Adipocyte (in vitro differentiated cells): ENCODE data around the gene FAM53A.

Experiments used
- DNase-seq: peaks from one replicate; pipeline ENCODE4 v3.0.0-alpha.2; 2015; ENCODE audit warnings: low read depth
- H3K27me3 ChIP-seq: replicated peaks from 2 replicates; pipeline ENCODE4 v1.7.0; 2013; ENCODE audit warnings: mild to moderate bottlenecking, low read length, moderate library complexity; ENCODE audit not compliant: control insufficient read depth, insufficient read depth
- H3K36me3 ChIP-seq: 2 replicates; pipeline ENCODE4 v1.7.0; 2013; ENCODE audit warnings: low read length, mild to moderate bottlenecking, moderate library complexity; ENCODE audit not compliant: control insufficient read depth, insufficient read depth, severe bottlenecking
- H3K4me1 ChIP-seq: 2 replicates; pipeline ENCODE4 v1.7.0; 2013; ENCODE audit warnings: mild to moderate bottlenecking, low read length, moderate library complexity; ENCODE audit not compliant: control insufficient read depth, insufficient read depth
- H3K4me3 ChIP-seq: 2 replicates; pipeline ENCODE4 v1.7.0; 2013; ENCODE audit warnings: mild to moderate bottlenecking, low read length, moderate library complexity
- H3K9ac ChIP-seq: 2 replicates; pipeline ENCODE4 v1.7.0; 2013; ENCODE audit warnings: mild to moderate bottlenecking, low read length, moderate library complexity
- H3K9me3 ChIP-seq: 2 replicates; pipeline ENCODE4 v1.7.0; 2013; ENCODE audit warnings: mild to moderate bottlenecking, low read length, moderate library complexity; ENCODE audit not compliant: control insufficient read depth

The FAM53A gene

DNA sequence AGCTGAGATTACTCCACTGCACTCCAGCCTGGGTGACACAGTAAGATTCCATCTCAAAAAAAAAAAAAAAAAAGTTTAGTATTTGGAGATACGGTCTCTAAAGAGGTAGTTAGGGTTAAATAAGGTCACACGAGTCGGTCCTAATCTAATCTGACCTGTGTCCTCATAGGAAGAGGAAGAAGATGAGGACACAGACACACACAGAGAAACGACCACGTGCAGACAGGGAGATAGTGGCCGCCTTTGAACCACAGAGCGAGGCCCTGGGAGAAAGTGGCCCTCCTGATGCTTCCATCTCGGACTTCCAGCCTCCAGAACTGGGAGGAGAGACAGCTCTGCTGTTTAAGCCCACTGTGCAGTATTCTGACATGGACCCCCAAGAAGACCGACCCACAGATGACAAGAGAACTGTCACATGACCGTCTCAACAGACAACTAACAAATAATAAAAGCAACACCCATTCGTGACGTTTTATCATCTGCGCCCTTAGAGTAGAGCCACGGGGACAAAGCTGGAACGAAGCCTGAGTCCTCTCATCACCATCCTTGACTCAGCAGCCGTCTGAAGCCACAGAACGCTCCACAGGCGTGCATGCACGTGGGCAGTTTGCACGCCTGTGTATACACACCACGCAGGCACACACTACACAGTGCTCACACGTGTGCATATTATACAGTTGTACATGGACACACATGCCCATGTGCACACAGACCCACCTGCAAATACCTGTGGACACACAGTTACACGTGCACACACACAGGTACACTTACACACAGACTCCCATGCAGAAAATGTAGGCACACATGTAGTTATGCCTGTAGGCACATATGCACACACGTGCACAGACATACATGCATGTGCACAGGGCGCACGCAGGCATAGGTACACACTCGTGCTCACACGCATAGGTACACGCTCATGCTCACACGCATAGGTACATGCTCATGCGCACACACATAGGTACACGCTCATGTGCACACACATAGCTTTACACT, 51.7 kb downstream of the FAM53A start:
- Histone ChIP-seq H3K9me3 (peaks cover 6% of the 10 kb centered on the region), H3K36me3 (no peaks in the 10 kb centered on the region), H3K4me1 (no peaks in the 10 kb centered on the region), H3K27me3 (peaks cover 12% of the 10 kb centered on the region), H3K4me3 (no peak overlapping the region), H3K9ac (no peak overlapping the region)
- no peak for DNase-seq

DNA sequence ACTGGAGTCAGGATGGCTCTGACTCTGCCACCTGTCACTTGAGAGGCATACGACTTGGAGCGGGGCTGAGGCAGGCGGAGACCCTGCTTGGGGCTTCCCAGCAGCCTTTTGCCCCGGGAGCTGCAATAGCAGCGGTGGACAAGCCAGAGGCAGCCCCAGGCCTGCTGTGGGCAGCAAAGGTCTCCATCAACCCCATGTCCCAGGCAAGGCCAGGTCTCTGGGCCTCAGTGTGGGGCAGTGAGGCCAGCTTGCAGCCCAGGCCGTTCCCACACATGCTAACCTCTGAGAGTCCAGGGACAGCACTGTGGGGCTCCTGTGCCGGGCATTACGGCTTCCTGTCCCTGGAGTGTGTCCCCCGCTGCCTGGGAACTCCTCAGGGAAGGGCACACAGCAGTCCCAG, 53.0 kb downstream of the FAM53A start:
- H3K4me1 ChIP-seq: no peaks in the 10 kb centered on the region
- H3K36me3 ChIP-seq: no peaks in the 10 kb centered on the region
- DNase-seq: no peak
- H3K27me3 ChIP-seq: peaks cover 12% of the 10 kb centered on the region
- no peak overlapping the region for H3K9ac ChIP-seq
- no peak overlapping the region for H3K4me3 ChIP-seq
- peaks cover 6% of the 10 kb centered on the region for H3K9me3 ChIP-seq

DNA sequence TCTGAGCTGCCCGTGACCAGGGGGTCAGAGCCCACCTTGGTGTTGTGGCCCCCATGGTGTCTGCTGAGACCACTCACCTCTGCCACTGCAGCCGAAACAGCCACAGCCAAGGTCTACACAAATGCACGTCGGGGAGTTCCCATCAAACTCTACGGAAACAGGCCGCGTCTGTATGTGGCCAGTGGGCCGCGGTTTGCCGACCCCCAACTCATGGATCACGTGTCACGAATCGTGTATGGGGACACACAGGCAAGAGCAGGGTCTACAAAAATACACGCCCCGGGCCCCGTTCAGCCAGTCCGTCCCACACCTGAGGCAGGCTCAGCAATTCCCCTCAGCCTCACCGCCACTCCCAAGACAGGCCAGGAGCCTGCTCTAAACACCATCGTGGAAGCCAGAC, 53.8 kb downstream of the FAM53A start:
- no peaks in the 10 kb centered on the region for H3K36me3 ChIP-seq

GRCh38 chr4:1629699-1630083, 54.4 kb downstream of the FAM53A start:
- DNase-seq: no peak
- Histone ChIP-seq H3K4me1 (no peaks in the 10 kb centered on the region), H3K27me3 (peaks cover 8% of the 10 kb centered on the region), H3K9ac (peak overlapping the region; percentile 56), H3K4me3 (no peak overlapping the region), H3K9me3 (peaks cover under 1% of the 10 kb centered on the region), H3K36me3 (no peaks in the 10 kb centered on the region)

More for the DNA sequence above, 53.8 kb downstream of the FAM53A start:
- peaks cover 6% of the 10 kb centered on the region for H3K9me3 ChIP-seq
- no peak overlapping the region for H3K9ac ChIP-seq
- H3K4me3 ChIP-seq: no peak overlapping the region
- H3K27me3 ChIP-seq: peaks cover 9% of the 10 kb centered on the region
- H3K4me1 ChIP-seq: no peaks in the 10 kb centered on the region
- no peak for DNase-seq

DNA sequence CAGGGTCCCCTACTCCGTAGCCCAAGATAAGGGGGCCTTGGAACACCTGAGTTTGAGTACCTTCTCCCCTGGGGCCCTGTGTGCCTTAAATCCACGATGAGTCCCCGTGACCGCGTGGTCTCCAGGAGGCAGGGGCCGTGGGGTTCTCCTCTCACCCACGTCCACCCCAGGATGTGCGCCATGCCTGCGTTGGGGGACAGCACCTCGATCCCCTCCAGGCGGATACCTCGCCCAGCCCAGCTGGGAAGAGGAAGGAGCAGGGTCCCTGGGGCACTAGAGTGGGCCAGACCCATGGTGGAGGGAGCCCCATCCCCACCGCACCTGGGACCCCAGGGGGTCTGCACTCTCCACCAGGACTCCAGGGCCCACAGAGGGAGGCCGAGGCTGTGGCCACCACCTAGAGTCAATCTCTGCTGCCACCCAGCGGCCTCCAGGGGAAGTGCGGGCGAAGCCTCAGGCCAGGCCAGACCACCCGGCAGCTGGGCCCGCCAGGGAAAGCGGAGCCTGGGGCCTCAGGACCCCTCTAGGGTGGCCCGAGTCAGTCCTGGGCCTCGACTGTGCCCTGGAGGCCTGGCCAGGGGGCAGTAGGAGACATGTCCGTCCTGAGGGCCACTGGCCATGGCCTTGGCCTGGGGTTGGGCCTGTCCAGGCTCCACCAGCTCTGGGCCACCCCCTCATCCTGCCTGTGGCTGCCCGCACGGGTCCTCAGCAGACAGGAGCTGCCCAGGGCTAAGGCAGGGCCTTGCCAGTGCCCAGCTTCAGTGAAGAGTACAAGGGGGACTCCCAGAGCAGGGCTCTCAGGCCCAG, 55.0 kb downstream of the FAM53A start:
- Histone ChIP-seq H3K27me3 (peaks cover 5% of the 10 kb centered on the region), H3K4me1 (no peaks in the 10 kb centered on the region)

GRCh38 chr4:1627417-1628313, 56.4 kb downstream of the FAM53A start:
- Histone ChIP-seq H3K4me1 (no peaks in the 10 kb centered on the region), H3K4me3 (no peak overlapping the region), H3K9me3 (no peaks in the 10 kb centered on the region), H3K27me3 (no peaks in the 10 kb centered on the region), H3K9ac (no peak overlapping the region), H3K36me3 (no peaks in the 10 kb centered on the region)
- DNase-seq: no peak

More for the DNA sequence above, 55.0 kb downstream of the FAM53A start:
- Histone ChIP-seq H3K4me3 (no peak overlapping the region), H3K9me3 (no peaks in the 10 kb centered on the region), H3K36me3 (no peaks in the 10 kb centered on the region), H3K9ac (peak overlapping the region; percentile 56)
- peak; percentile 80 for DNase-seq

- Histone ChIP-seq H3K9ac (no peak overlapping the region), H3K36me3 (no peaks in the 10 kb centered on the region), H3K27me3 (no peaks in the 10 kb centered on the region), H3K4me3 (no peak overlapping the region), H3K9me3 (no peaks in the 10 kb centered on the region), H3K4me1 (no peaks in the 10 kb centered on the region)
- DNase-seq: no peak
Measured at GRCh38 chr4:1626941-1627340, 57.2 kb downstream of the FAM53A start.

GRCh38 chr4:1626151-1626550, 58.0 kb downstream of the FAM53A start:
- no peak overlapping the region for H3K9ac ChIP-seq
- no peaks in the 10 kb centered on the region for H3K9me3 ChIP-seq
- no peaks in the 10 kb centered on the region for H3K4me1 ChIP-seq
- H3K4me3 ChIP-seq: no peak overlapping the region
- DNase-seq: no peak
- H3K27me3 ChIP-seq: peaks cover 3% of the 10 kb centered on the region
- no peaks in the 10 kb centered on the region for H3K36me3 ChIP-seq

GRCh38 chr4:1625600-1626138, 58.4 kb downstream of the FAM53A start:
- no peak overlapping the region for H3K9ac ChIP-seq
- H3K27me3 ChIP-seq: peaks cover 3% of the 10 kb centered on the region
- H3K4me3 ChIP-seq: no peak overlapping the region
- DNase-seq: no peak
- no peaks in the 10 kb centered on the region for H3K4me1 ChIP-seq
- H3K36me3 ChIP-seq: no peaks in the 10 kb centered on the region
- H3K9me3 ChIP-seq: no peaks in the 10 kb centered on the region

- Histone ChIP-seq H3K9ac (no peak overlapping the region), H3K4me1 (no peaks in the 10 kb centered on the region), H3K4me3 (no peak overlapping the region), H3K36me3 (no peaks in the 10 kb centered on the region), H3K27me3 (peaks cover 3% of the 10 kb centered on the region), H3K9me3 (no peaks in the 10 kb centered on the region)
- DNase-seq: no peak
Measured at GRCh38 chr4:1624519-1624910, 59.6 kb downstream of the FAM53A start.
